ENCODE results near the gene MCM7.

- peak in 1 of 2 donors; percentile 21 for TF ChIP-seq CTCF (conservative IDR thresholded peaks at IDR 0.05 in 1 of 2, IDR thresholded peaks at IDR 0.05 in 1 of 2; ENCODE audit: low read depth in 1 of 2, low read length in 2 of 2)
- TF ChIP-seq EZH2 (IDR thresholded peaks at IDR 0.05; ENCODE audit: low read length, missing control alignments), result no peak
Measured at GRCh38 chr7:100049441-100050291, 51.5 kb downstream of the MCM7 start, which contains the start of gene ZSCAN21.

All from fibroblast of lung (primary cell).